Right lobe of liver (tissue), 4 donors: ENCODE results near the gene TFR2.

Experiments used
- POLR2A ChIP-seq: fragments of 450-650 bp; IDR thresholded peaks from one replicate; pipeline ENCODE4 v1.6.1; 2017; ENCODE audit warnings: antibody characterized with exemption, mild to moderate bottlenecking
- TF ChIP-seq, protein P1 (sequence below), 4 donors: fragments of 200-600 bp in 3 of 4; fragments of 450-650 bp in 1 of 4; IDR thresholded peaks; one replicate each; pipeline versions ENCODE4 v1.5.1 to v1.8.0; 2016 to 2022; ENCODE audit warnings: antibody characterized with exemption in 4 of 4, mild to moderate bottlenecking in 2 of 4
- donor health status: DM: no; HTN: no; CAD: no.
- donor health status: DM: no; HTN: no; CAD: no.
- donor health status: DM: no; HTN: yes; CAD: no.

DNA sequence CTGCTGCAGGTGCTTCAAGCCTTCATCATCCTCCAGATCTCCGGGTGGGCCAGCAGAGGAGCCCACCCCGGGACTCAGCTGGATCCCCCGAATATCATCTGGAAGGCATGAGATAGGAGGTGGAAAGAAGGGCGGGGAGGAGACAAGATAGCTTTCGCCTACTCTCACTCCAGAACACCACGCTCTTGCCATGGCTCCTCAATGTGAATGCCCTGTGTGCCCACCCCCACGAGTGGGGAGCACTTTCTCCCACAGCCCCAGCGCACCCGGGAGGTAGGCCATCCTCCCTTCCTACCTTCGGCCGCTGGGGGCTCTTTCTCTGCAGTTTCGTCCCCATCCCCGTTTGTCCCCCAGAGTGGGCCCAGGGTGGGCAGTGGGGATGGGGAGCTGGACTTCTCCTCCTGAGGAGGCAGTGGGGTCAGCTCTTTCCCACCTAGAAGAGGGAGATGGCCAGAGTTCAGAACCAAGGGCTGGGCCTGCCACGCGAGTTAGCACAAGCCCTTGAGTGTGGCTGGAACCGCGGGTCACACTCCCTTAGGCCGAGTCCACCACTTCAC is 43.8 kb upstream of the TFR2 start:
- TF ChIP-seq, protein P1, sequence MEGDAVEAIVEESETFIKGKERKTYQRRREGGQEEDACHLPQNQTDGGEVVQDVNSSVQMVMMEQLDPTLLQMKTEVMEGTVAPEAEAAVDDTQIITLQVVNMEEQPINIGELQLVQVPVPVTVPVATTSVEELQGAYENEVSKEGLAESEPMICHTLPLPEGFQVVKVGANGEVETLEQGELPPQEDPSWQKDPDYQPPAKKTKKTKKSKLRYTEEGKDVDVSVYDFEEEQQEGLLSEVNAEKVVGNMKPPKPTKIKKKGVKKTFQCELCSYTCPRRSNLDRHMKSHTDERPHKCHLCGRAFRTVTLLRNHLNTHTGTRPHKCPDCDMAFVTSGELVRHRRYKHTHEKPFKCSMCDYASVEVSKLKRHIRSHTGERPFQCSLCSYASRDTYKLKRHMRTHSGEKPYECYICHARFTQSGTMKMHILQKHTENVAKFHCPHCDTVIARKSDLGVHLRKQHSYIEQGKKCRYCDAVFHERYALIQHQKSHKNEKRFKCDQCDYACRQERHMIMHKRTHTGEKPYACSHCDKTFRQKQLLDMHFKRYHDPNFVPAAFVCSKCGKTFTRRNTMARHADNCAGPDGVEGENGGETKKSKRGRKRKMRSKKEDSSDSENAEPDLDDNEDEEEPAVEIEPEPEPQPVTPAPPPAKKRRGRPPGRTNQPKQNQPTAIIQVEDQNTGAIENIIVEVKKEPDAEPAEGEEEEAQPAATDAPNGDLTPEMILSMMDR (IDR thresholded peaks at IDR 0.05), result no peak
- TF ChIP-seq POLR2A, result no peak
